GM19467 (cell line): ENCODE results near the gene PAWR.
"Not testable (repeated sequence)": the region's sequence is repeated elsewhere in the genome, so short reads cannot be mapped to it uniquely, and the experiment has no call there.

ENCODE experiments used
- ATAC-seq: cut with Tn5 transposase; IDR thresholded peaks from one replicate; pipeline ENCODE4 v1.9.1; 2021; ENCODE audit warnings: mild to moderate bottlenecking, moderate library complexity; ENCODE audit not compliant: unreplicated experiment

The PAWR gene

GRCh38 chr12:79687711-79688260 lies 3.0 kb downstream of the PAWR start:
- no peak for ATAC-seq

- ATAC-seq: no peak
These were observed 4.6 kb downstream of the PAWR start for GRCh38 chr12:79686171-79686570.

GRCh38 chr12:79685068-79685467 lies 5.7 kb downstream of the PAWR start:
- no peak for ATAC-seq

GRCh38 chr12:79684338-79684737 lies 6.4 kb downstream of the PAWR start:
- not testable (repeated sequence) for ATAC-seq

GRCh38 chr12:79682593-79682992 lies 8.2 kb downstream of the PAWR start:
- ATAC-seq: no peak

GRCh38 chr12:79681008-79681590 lies 9.7 kb downstream of the PAWR start:
- no peak for ATAC-seq

GRCh38 chr12:79680051-79680450 lies 10.7 kb downstream of the PAWR start:
- ATAC-seq: no peak

GRCh38 chr12:79678306-79678705 lies 12.5 kb downstream of the PAWR start:
- ATAC-seq: no peak

GRCh38 chr12:79677672-79678071 lies 13.1 kb downstream of the PAWR start:
- ATAC-seq: no peak

GRCh38 chr12:79676579-79676978 lies 14.2 kb downstream of the PAWR start:
- ATAC-seq: no peak

- ATAC-seq: no peak
These were observed 16.1 kb downstream of the PAWR start for GRCh38 chr12:79674629-79675028.

- no peak for ATAC-seq
These were observed 17.4 kb downstream of the PAWR start for GRCh38 chr12:79673354-79673753.

GRCh38 chr12:79668113-79668512 lies 22.7 kb downstream of the PAWR start:
- ATAC-seq: no peak

GRCh38 chr12:79665212-79665887 lies 25.4 kb downstream of the PAWR start:
- no peak for ATAC-seq

- ATAC-seq: no peak
These were observed 26.2 kb downstream of the PAWR start for GRCh38 chr12:79664518-79664917.

- no peak for ATAC-seq
These were observed 28.5 kb downstream of the PAWR start for GRCh38 chr12:79662046-79662811.

- no peak for ATAC-seq
These were observed 29.1 kb downstream of the PAWR start for GRCh38 chr12:79661629-79662028.

- ATAC-seq: no peak
These were observed 30.8 kb downstream of the PAWR start for GRCh38 chr12:79659961-79660431.

GRCh38 chr12:79658221-79658620 lies 32.5 kb downstream of the PAWR start:
- ATAC-seq: no peak

GRCh38 chr12:79657136-79657535 lies 33.6 kb downstream of the PAWR start:
- no peak for ATAC-seq

- no peak for ATAC-seq
These were observed 35.7 kb downstream of the PAWR start for GRCh38 chr12:79655036-79655435.

GRCh38 chr12:79652521-79652920 lies 38.2 kb downstream of the PAWR start:
- ATAC-seq: no peak
